Caki2 (cell line): ENCODE data around the gene NUP85. TPM values are rescaled to one million over a fixed set of nuclear protein-coding genes. Genes with fewer than 3 reads are reported as not detected.
"Not testable (repeated sequence)": the region's sequence is repeated elsewhere in the genome, so short reads cannot be mapped to it uniquely, and the experiment has no call there.

Source experiments
- DNase-seq: peaks from one replicate; pipeline ENCODE4 v3.0.0-alpha.2; 2015; ENCODE audit warnings: low read depth
- in situ Hi-C: cut with HindIII; loops from 2 replicates; pipeline ENCODE4 v1.10.0; 2016; ENCODE audit warnings: low sequenced_read_pairs, low pct_unique_long_range_greater_than_20kb, mixed read lengths
- total RNA-seq: library from RNA; depleted of rRNA; stranded (reverse); fragments of >200 nt; shearing (Covaris generic); gene quantifications from 2 replicates; pipeline ENCODE4 v1.2.3, GENCODE V29; 2014; ENCODE audit warnings: low replicate concordance

Gene NUP85
- total RNA-seq, 1 experiment from 2014 or later, result 71.4 TPM

DNA sequence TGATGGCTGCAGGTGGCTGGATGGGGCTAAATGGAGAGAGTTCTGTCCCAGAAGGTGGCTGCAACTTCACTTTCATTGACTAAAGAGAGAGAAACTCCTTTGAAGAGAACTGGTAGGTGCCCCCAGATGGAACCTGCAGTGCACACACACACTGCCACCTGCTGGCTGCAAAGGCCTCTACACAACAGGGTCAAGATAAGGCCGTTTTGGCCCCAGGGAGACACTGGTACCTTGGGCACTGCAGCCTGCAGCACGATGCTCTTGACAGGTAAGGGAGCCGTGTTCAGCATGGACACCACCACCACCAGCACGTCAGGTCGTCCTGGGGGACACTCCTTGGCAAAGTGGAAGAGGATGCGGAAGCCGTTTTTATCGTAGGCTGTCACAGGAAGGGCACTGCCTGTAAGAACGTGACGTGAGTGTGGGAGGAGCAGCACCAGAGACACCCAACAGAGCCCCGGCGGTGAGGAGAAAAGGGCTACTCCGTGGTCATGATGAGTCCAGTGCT, 33.3 kb downstream of the NUP85 start:
- in situ Hi-C loops, result no loop called here
- peak; percentile 56 for DNase-seq

DNA sequence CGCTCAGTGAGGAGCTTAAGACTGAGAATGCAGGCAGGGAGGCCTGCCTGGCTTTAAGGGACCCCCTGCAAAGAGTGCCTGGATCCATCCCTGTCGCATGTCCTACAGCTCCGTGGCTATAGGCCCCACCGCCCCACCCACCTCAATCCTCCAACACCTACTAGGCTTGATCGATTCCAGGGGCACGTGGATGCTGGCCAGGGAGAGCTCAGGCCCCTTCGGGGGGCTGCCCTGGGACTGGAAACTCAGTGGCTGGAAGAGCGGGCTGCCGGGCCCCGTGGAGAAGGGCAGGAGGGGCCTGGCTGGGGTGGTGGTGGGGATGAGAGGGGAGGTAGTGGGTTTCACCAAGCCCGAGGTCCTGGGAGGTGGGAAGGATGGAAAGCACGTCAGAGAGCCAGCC, 33.7 kb downstream of the NUP85 start:
- no peak for DNase-seq
- in situ Hi-C loops, result no loop called here

DNA sequence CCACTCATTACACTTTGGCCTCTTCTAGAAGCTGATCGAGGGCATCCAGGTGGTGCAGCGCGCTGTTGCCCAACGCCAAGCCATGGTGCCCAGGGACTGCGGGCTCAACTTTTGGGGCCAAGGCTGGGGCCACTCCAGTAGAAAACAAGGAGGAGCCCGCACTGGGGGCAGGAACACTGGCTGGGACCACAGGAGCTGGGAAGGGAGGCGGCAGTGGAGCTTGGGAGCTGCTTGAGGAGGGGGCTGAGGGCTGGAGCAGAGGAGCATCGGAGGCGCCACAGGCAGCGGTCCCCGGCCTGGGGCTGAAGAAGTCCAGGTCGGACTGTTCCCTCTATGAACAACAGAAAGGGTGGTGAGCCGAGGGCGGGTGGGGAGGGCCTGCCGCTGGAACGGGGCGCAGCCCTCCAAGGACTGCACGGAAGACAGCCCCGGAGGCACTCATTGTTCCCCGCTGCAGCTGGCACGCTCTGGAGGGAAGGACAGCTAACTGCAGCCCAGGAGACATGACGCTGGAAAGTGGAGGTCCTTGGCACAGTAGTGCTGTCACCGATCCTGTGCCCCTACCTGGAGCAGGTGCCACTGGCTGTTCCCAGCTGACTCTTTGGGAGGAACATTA, 34.4 kb downstream of the NUP85 start:
- in situ Hi-C loops, result no loop called here
- DNase-seq, result no peak

DNA sequence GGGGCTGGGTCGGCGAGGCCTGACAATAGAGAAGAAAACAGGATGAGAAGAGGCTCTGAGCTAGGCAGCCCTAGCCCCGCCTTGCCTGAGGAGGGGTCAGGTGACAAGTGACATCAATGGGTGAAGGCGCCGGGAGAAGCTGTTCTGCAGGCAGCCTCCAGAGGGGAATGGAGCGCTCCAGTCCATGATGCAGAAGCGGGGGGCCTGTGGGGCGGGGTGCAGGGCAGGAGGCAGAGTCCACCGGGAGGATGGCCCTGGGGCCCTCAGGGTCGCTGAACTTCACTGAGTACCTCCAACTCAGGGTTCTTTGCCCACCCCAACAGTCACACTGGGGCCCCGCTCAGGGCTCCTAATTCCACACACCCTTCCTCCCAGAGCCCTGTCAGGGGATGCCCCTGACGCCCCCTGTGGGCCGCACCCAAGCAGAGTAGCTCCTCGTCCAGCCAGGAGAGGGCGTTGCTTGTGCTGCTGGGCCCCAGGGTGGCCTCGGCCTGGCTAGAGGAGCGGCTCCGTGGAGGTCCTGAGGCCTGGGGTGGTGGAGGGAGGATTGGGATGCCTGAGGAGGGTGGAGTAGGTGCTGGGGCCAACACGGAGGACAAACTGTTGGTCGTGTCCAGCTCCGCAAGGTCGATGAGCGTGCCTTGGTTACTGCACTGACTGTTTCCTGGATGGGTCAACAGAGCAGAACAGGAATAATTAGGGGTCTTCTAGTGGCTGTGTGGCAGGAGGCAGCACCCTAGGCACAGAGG, 35.1 kb downstream of the NUP85 start:
- in situ Hi-C loops, result no loop called here
- peak; percentile 31 for DNase-seq

DNA sequence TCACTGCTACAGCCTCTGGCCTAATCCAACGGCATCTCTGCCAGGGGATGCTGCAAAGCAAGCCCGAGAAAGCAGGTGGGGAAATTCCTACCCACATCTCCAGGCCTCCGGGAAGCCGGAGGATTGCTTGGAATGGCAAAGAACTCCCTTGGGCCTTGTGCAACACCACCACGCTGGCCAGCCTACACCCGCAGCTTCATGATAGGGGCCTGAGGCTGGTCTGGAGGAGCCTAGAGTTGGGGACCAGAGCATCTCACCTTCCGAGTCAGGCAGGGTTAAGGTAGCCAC, 35.6 kb downstream of the NUP85 start:
- DNase-seq, result no peak
- in situ Hi-C loops, result no loop called here

DNA sequence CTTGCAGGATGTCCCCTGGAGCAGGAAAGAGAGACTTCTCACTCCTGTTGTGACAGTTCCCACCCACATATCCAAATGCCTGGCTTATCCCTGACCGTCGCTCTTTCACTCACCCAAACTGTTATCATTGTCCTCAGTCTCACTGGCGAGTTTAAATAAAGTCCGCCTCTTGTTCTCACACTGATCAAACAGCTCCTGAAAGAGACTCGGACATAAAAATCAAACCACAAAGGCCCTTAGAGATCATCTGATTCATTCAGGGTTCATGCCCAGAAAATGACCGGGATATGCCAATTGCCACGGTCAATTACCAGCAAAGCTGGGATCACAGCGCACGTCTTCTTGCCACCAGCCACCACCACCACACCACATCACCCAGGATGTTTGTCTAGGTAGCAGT, 36.0 kb downstream of the NUP85 start:
- DNase-seq, result no peak
- in situ Hi-C loops, result no loop called here

DNA sequence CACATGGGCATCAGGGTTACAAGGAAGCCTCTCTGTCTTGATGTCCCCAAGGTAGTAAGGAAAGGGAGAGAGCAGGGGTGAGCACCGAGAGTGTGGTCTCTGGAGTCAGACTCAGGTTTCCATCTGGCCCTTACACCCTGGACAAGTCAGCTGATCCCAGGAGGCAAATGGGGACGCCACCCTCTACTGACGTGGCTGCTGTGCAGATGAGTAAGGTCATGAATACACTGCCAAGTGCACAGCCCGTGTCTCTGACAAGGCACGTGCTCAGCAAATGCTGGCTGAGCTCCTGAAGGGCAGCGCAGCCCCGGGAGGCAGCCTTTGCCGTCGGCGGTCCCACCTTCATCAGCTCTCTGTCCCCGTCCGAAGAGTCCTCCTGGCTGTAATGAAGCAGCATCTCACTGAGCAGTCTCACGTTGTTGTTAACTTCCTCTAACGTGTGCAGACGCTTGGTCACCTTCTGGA, 36.5 kb downstream of the NUP85 start:
- DNase-seq, result no peak
- in situ Hi-C loops, result no loop called here

DNA sequence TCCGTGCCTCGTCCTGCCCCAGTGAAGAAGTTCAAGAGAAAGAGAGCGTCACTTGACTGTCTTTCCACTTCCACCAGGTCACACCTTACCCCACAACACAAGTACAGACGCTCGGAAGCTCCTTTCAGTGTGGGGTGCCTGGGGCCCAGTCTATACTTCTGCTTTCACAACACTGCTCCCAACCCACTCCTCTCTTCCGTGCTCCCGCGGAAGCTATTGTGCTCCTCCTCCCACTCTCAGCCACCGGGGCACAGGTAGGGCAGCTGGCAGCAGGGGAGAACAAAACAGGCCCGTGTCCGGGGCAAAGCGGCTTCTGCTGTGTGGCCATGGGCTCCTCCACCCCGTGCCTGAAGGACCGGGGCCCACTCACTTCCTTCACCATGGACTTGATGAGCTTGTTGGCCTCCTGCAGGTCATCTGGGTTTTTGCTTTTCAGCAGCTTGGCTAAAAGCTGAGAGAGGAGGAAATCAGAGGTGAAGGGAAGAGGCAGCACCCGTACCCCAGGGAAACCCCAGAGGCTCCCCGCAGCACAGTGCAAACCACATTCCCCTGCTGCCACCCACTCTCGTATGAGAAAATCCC, 37.1 kb downstream of the NUP85 start:
- in situ Hi-C loops, result no loop called here
- no peak for DNase-seq

DNA sequence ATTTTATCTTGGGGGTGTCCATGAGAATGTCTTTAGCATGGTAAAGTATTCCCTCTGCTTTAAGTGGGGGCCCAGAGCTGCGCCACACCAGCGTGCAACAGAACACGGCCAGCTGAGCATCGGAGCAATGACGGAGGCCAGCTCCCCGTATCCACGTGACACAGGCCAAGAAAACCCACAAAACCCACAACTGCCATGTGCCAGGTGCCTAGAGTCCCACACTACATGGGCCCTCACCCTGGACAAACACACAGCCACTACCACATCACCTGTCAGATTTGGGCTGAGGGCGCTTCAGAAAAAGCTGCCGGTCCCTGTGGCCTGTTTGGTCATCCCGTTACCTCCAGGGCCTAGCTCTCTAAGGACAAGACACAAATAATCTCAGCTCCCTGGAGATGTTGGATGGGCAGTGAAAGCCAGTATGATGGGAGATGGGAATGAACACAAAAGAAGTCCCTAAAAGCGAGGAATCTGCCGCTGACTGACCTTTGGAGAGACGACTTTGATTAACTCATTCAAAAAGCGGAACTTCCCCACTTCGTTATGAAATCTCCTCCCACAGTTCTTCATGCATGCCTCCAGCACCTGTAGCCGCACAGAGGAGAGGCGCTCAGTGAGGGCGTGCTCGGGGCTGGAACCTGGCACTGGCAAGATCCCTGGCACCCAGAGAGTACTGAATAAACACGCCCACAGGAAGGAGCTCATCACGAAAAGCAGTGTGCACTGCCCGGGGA, 38.8 kb downstream of the NUP85 start:
- DNase-seq, result no peak
- in situ Hi-C loops, result no loop called here

DNA sequence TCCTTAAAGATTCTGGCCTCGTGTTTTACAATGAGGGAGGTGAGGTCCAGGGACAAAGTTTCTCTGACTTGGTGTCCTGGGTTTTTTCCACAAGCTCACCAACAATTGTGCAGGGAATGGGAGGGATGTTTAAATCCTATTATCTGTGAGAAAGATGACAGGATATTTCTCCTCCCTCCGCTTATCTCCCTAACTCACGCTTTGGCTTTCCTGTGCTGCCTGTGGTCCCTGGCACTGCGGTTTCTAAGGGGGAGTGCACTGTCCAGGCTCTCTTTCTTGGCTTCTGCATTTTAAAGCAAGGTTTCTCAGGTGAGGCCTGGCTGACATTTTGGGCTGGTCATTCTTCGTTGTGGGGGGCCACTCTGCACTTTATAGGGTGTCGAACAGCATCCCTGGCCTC, 39.5 kb downstream of the NUP85 start:
- DNase-seq, result no peak
- in situ Hi-C loops, result no loop called here

DNA sequence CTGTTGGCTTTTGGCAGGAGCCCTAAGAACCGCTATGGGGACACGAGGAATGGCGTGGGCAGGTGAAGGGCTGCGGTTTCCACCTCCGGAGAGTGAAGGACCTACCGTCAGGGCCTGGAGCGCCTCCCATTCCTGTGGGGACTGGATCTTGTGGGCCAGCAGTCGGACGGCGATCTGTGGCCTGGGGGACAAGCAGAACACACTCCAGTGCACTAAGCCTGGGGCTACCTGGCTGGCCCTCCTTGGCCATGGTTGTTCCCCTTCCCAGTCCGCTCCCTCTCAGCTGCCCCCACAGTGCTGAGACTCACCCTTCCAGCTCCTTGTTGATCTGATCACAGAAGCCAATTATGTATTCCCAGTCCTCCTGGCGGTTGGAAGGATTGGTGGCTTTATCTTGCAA, 40.9 kb downstream of the NUP85 start:
- no peak for DNase-seq
- in situ Hi-C loops, result no loop called here

DNA sequence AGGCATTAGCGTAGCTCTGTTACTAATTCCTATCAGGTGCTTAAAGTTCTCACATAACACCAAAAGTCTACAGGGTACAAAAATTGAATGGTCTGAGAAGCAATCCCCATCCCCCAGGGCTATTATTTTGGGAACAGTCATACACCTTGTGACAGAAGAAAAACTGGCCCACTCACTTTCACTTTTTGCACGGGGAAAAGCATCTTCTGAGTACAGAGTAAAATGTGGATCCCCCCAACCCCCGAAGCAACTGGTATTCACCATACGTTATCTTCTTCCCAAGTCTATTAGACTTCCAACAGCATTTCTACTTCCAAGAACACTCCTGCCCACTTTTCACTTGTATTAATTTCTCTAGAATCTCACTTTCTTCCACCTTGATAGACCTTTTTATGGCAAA, 44.1 kb downstream of the NUP85 start:
- in situ Hi-C loops, result no loop called here
- no peak for DNase-seq

DNA sequence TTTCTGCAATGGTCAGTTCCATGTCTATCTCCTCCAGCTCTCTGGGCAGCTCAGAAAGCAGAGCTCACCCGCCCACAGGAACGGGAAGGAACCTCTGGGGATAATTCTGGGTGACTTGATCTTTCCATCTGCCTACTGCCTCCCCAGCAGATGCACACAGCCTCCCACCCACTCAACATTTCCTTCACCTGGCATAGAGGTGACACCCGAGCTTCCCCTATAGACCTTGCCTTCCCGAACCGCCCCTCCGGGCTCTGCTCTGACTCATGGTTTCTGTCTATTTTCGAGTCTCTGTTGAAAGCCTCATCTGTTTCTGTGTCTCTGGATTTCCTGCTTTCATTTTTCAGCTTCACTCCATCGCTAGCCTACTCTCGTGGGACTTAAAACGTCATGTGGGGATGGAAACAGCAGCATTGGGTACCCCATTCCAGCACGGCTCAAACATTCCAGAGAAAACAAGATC, 44.6 kb downstream of the NUP85 start:
- in situ Hi-C loops, result no loop called here
- DNase-seq, result no peak

DNA sequence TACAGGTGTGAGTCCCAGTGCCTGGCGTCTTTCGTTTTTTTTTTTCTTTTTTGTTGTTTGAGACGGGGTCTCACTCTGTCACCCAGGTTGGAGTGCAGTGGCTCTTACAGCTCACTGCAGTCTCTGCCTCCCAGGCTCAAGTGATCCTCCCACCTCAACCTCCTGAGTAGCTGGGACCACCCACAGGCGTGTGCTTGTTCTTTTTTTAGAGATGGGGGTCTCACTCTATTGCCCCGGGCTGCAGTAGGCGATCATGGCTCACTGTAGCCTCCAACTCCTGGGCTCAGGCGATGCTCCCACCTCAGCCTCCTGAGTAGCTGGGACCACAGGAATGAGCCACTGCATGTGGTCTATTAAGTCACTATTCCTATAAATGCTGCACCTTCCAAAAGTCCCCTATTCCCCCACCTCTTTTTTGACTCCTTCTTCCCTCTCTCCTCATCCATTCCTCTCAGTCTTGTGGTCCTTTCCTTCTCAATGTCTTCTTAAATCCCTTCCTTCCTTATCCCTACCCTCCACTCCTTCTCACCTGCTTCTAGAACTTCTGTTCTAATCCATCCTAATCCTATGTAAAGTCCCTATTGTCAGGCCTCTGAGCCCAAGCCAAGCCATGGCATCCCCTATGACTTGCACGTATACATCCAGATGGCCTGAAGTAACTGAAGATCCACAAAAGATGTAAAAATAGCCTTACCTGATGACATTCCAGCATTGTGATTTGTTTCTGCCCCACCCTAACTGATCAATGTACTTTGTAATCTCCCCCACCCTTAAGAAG, 46.7 kb downstream of the NUP85 start:
- in situ Hi-C loops, result no loop called here
- DNase-seq, result no peak

DNA sequence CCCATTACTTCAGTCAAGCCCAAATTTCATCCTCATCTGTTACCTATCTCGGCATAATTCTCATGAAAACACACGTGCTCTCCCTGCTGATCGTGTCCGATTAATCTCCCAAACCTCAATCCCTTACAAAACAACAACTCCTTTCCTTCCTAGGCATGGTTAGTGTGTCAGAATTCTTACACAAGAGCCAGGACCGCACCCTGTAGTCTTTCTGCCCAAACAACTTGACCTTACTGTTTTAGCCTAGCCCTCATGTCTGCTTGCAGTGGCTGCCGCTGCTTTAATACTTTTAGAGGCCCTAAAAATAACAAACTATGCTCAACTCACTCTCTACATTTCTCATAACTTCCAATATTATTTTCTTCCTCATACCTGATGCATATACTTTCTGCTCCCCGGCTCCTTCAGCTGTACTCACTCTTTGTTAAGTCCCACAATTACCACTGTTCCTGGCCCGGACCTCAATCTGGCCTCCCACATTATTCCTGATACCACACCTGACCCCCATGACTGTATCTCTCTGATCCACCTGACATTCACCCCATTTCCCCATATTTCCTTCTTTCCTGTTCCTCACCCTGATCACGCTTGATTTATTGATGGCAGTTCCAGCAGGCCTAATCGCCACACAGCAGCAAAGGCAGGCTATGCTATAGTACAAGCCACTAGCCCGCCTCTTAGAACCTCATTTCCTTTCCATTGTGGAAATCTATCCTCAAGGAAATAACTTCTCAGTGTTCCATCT, 50.6 kb downstream of the NUP85 start:
- in situ Hi-C loops, DNase-seq: not testable (repeated sequence)

DNA sequence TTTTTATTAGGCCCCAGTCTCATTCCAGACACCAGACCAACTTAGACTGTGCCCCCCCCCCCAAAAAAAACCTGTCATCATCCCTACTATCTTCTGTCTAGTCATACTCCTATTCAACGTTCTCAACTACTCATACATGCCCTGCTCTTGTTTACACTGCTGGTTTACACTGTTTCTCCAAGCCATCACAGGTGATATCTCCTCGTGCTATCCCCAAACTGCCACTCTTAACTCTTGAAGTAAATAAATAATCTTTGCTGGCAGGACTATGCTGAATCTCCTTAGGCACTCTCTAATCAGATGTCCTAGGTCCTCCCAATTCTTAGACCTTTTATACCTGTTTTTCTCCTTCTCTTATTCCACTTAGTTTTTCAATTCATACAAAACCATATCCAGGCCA, 51.7 kb downstream of the NUP85 start:
- in situ Hi-C loops, result not testable (repeated sequence)

DNA sequence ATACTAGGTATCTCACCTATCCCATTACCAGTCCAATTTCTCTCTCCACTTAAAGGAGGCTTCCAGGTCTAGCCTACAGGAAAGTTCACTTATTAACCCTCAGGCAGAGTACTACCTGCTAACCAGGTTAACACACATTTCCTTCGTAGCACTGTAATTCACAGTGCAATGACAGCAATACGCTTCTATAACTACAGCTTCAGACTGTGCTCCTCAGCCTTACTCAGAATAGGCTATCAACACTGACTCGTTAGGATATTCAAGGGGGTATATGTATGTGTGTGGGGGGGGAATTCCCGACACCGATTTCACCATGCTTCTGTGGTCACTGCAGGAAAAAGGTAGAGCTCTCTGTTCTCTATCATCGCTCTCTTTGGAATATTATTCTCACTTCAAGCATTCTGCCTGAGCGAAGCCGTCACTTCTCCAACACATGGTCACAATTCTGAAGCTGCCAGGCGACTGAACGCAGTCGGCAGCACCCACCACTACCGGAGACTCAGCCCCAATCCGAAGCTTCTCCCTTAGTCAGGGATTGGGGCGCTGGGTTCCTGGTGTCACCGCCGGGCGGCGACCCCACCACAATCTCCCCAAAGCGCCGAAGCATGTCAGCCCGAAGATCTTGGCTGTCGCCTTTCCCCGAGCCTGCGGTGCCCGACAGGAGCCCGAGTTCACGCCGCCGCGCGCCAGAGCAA, 55.3 kb downstream of the NUP85 start:
- in situ Hi-C loops, result no loop called here
- DNase-seq, result no peak

More for the DNA sequence above, 51.7 kb downstream of the NUP85 start:
- not testable (repeated sequence) for DNase-seq
